Sigmoid colon (tissue), 7 donors: ENCODE data around the gene DENND4B. TPM values are rescaled to one million over a fixed set of nuclear protein-coding genes. Genes with fewer than 3 reads are reported as not detected.

ENCODE experiments used
- DNase-seq: peaks from one replicate; pipeline ENCODE4 v3.0.0-alpha.2; 2019
- H3K27ac ChIP-seq, 4 donors: fragments of 200-600 bp; sonication (generic); one replicate each; pipeline ENCODE4 v1.5.1; 2016 to 2019; ENCODE audit warnings: mild to moderate bottlenecking in 1 of 4
- H3K27me3 ChIP-seq, 3 donors: fragments of 200-600 bp; sonication (generic); one replicate each; pipeline ENCODE4 v1.5.1; 2019; ENCODE audit warnings: mild to moderate bottlenecking in 1 of 3
- H3K36me3 ChIP-seq, 4 donors: fragments of 200-600 bp; sonication (generic); one replicate each; pipeline ENCODE4 v1.5.1; 2016 to 2019
- H3K4me1 ChIP-seq, 4 donors: fragments of 200-600 bp; sonication (generic); one replicate each; pipeline ENCODE4 v1.5.1; 2017 to 2019
- H3K4me3 ChIP-seq, 4 donors: fragments of 200-600 bp; sonication (generic); one replicate each; pipeline ENCODE4 v1.5.1; 2017 to 2019; ENCODE audit warnings: mild to moderate bottlenecking in 2 of 4, moderate library complexity in 1 of 4
- H3K9me3 ChIP-seq, 4 donors: fragments of 200-600 bp in 3 of 4; sonication (generic) in 3 of 4; one replicate each; pipeline versions ENCODE4 v1.5.1 to v1.6.1; 2013 to 2019
- EP300 ChIP-seq, 4 donors: sonication (generic); formaldehyde crosslinking; IDR thresholded peaks; one replicate each; pipeline ENCODE4 v1.6.1; 2017; ENCODE audit warnings: antibody characterized with exemption in 4 of 4
- POLR2A ChIP-seq, 2 donors: fragments of 450-650 bp; IDR thresholded peaks; one replicate each; pipeline ENCODE4 v1.6.1; 2016; ENCODE audit warnings: antibody characterized with exemption in 2 of 2, mild to moderate bottlenecking in 2 of 2, moderate library complexity in 2 of 2
- POLR2AphosphoS5 ChIP-seq, 4 donors: sonication (generic); formaldehyde crosslinking; IDR thresholded peaks; one replicate each; pipeline ENCODE4 v1.6.1; 2017; ENCODE audit warnings: antibody characterized with exemption in 4 of 4
- WGBS, 2 donors: extraction: QIAGEN DNeasy Blood & Tissue Kit; methylation state at CpG; one replicate each; pipeline ENCODE4 v1.1.7; 2013; 5-methylcytosine and 5-hydroxymethylcytosine counted together
- intact Hi-C: fragments of 100-400 bp; cut with DNase I; formaldehyde crosslinking; loops from one replicate; pipeline ENCODE4 v1.15.1; 2023
- polyA plus RNA-seq, 3 donors: library from polyadenylated mRNA; stranded (reverse); fragments of 200-250 nt; gene quantifications; one replicate each; pipeline ENCODE4 v1.2.3, GENCODE V29; 2013
- total RNA-seq, 4 donors: library from RNA; depleted of rRNA; stranded (reverse); fragments of >200 nt; gene quantifications; one replicate each; pipeline ENCODE4 v1.1.0, GENCODE V29; 2016
- TF ChIP-seq, protein P1 (sequence below), 4 experiments: fragments of 450-650 bp in 3 of 4; fragments of 200-600 bp in 1 of 4; IDR thresholded peaks; one replicate each; pipeline ENCODE4 v1.5.1; 2016 to 2019; ENCODE audit warnings: antibody characterized with exemption in 4 of 4, mild to moderate bottlenecking in 3 of 4, moderate library complexity in 2 of 4
- donor health status: healthy with polysubstance abuse.
- donor health status: Bipolar disorder and iron deficiency.
- donor health status: healthy.

Gene DENND4B
- total and polyA plus RNA-seq, 7 donors, result 4.9 to 41.6 (median 18.1) TPM

DNA sequence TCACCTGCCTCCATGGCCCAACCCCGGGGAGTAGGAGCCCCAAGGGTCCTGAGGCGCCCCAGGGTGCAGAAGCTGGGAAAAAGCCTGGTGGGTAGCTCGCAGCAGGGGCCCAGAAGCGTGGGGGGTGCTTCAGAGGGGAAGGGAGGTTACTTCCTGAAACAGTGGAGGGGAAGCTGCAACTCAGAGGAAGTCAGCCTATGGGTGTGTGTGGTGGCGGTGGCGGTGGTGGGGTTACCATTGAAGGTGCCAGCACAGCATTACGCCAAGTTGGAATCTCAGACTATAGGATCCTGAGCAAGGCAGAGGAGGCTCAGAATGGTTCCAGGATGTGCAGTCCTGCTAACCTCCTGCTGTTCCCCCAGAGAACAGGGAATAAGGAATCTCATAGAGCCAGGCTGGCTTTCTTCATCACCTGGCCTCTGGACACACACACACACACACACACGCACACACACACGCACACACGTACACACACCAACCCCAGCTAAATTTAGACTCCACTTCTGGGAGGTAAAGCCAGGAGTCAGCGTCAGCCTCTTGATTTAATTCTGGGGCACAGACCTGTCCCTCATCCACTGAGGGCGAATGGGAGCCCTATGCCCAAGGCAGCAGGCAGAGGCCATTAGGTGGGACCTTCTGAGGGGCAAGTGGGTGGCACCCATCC is 1.3 kb downstream of the DENND4B start:
- H3K4me1 ChIP-seq, result peaks cover 0 to 29% (median 19%) of the 10 kb centered on the region in 4 donors
- H3K36me3 ChIP-seq, result peaks cover 2 to 66% (median 41%) of the 10 kb centered on the region in 4 donors
- H3K9me3 ChIP-seq, result no peaks in the 10 kb centered on the region
- H3K4me3 ChIP-seq, result peak overlapping the region; percentile 67 to 98 (median 94)
- peak overlapping the region; percentile 98 to 100 (median 99) for H3K27ac ChIP-seq
- intact Hi-C loops, result loop anchor here (1.0 to 5.0 kb wide), 3 partner anchors 22 to 122 kb away; no protein-coding TSS in a partner anchor
- peak; percentile 77 for DNase-seq
- WGBS, 2 donors, result 18 to 21% methylated on average over 12 of the region's 12 CpGs
- H3K27me3 ChIP-seq, result no peaks in the 10 kb centered on the region
- TF ChIP-seq POLR2A (IDR thresholded peaks at IDR 0.05), result no peak
- TF ChIP-seq POLR2AphosphoS5 (IDR thresholded peaks at IDR 0.05), result peak in 1 of 4 donors; percentile 8

DNA sequence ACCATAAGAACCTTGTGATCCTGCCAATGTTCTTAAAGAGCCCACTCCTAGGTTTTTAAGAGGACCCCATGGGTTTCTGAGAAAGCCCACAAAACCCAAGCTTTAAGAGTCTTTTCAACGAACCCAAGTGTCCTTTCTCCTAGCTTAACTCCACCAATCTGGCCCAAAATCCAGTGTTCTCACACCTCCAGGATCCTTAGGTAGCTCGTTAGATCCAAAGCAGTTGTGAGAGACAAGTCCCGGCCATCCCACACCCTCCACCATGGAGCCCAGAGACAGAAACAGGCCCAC is 1.7 kb downstream of the DENND4B start:
- H3K4me3 ChIP-seq, result peak overlapping the region in 3 of 4 donors; percentile 92 to 98 (median 95)
- no peaks in the 10 kb centered on the region for H3K27me3 ChIP-seq
- no peak for DNase-seq
- no peaks in the 10 kb centered on the region for H3K9me3 ChIP-seq
- intact Hi-C loops, result loop anchor here (1.0 to 5.0 kb wide), 3 partner anchors 21 to 122 kb away; no protein-coding TSS in a partner anchor
- TF ChIP-seq EP300 (IDR thresholded peaks at IDR 0.05) (no peak), POLR2AphosphoS5 (IDR thresholded peaks at IDR 0.05) (no peak)
- TF ChIP-seq, protein P1, sequence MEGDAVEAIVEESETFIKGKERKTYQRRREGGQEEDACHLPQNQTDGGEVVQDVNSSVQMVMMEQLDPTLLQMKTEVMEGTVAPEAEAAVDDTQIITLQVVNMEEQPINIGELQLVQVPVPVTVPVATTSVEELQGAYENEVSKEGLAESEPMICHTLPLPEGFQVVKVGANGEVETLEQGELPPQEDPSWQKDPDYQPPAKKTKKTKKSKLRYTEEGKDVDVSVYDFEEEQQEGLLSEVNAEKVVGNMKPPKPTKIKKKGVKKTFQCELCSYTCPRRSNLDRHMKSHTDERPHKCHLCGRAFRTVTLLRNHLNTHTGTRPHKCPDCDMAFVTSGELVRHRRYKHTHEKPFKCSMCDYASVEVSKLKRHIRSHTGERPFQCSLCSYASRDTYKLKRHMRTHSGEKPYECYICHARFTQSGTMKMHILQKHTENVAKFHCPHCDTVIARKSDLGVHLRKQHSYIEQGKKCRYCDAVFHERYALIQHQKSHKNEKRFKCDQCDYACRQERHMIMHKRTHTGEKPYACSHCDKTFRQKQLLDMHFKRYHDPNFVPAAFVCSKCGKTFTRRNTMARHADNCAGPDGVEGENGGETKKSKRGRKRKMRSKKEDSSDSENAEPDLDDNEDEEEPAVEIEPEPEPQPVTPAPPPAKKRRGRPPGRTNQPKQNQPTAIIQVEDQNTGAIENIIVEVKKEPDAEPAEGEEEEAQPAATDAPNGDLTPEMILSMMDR (IDR thresholded peaks at IDR 0.05), result no peak
- H3K4me1 ChIP-seq, result peaks cover 0 to 29% (median 19%) of the 10 kb centered on the region in 4 donors
- 44 to 73% methylated on average over 3 of the region's 3 CpGs for WGBS, 2 donors
- peak overlapping the region; percentile 98 to 100 (median 99) for H3K27ac ChIP-seq
- peaks cover 0 to 66% (median 38%) of the 10 kb centered on the region in 4 donors for H3K36me3 ChIP-seq

DNA sequence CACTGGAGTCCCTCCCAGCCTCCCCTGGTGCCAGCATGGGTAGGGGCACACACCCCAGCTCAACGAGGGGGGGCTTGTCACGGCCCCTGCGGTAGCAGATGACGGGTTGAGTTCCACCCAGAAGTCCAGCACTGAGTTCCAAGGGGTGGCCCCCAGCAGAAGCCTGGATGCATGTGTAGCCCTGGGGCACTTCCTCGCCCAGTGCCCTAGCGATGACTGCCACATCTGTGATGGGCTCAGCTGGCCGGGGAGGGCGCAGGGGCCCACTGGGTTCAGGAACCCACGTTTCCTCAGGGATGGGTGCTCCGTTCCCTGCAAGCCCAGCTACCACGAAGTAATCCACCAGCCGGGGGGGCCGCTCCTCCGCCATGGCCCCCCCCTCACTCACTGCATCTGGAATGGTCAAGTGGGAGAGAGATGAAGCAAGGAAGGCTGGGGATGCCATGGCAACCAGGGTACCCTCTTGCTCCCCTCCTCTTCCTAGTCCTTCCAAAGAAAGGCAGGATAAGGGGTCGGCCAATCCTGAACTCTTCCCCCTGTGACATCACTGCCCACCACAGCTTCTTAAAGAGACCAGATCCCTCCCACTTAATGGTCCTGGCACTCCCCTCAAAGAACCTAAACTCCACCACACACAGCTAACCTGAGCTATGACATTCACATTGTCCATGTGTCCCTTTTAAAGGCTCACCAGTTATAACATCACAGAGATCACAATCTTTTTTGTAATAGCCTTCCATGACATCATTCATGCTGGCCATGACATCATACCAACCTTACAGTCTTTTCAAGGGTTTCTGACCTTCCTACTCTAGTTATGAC is 2.3 kb downstream of the DENND4B start:
- 86% methylated on average over 15 of the region's 15 CpGs for WGBS, 2 donors
- Histone ChIP-seq H3K27me3 (no peaks in the 10 kb centered on the region), H3K27ac (peak overlapping the region; percentile 98 to 100 (median 99)), H3K36me3 (peaks cover 0 to 66% (median 37%) of the 10 kb centered on the region in 4 donors), H3K4me3 (peak overlapping the region in 3 of 4 donors; percentile 1 to 98 (median 95)), H3K9me3 (no peaks in the 10 kb centered on the region), H3K4me1 (peaks cover 0 to 29% (median 19%) of the 10 kb centered on the region in 4 donors)
- intact Hi-C loops, result loop anchor here (2.0 kb wide), 1 partner anchor 121 kb away; no protein-coding TSS in a partner anchor
- no peak for DNase-seq
- TF ChIP-seq EP300 (IDR thresholded peaks at IDR 0.05), result no peak
- no peak for TF ChIP-seq POLR2AphosphoS5 (IDR thresholded peaks at IDR 0.05)
- no peak for TF ChIP-seq POLR2A (IDR thresholded peaks at IDR 0.05)
- TF ChIP-seq, protein P1 (IDR thresholded peaks at IDR 0.05), result no peak

DNA sequence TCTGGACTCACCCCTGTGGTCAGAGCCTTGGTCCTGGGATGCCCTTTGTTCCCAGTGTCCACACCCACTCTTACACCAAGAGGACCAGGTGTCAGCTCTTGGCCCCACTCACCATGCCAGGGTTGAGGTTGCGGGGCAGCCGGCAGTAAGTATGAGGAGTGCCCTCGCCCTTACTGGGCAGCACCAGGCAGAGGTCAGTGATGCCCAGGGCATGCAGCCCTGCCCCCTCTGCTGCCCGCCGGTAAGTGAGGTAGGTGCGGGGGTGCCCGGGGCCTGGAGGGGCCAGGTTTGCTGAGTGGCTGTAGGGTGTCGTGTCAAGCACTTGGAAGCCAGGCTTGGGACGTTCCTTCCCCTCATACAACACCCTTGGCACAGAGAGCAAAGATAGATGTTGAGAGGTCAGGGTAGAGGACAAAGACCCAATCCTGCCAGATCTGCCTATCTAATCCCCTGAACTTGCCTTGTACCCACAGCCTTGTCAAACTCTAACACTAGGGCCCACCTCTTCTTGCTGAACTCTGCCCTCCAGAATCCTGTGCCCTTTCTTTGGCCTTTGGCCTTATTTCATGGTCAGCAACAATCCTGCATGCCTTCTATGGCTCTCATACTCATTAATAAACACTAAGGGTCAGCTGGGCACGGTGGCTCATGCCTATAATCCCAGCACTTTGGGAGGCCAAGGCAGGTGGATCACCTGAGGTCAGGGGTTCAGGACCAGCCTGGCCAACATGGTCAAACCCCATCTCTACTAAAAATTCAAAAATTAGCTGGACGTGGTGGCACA is 3.6 kb downstream of the DENND4B start:
- H3K4me1 ChIP-seq, result peaks cover 0 to 29% (median 19%) of the 10 kb centered on the region in 4 donors
- no peaks in the 10 kb centered on the region for H3K27me3 ChIP-seq
- no peak for DNase-seq
- TF ChIP-seq POLR2A (IDR thresholded peaks at IDR 0.05), result no peak
- TF ChIP-seq, protein P1 (IDR thresholded peaks at IDR 0.05), result no peak
- TF ChIP-seq EP300 (IDR thresholded peaks at IDR 0.05), result no peak
- no peak for TF ChIP-seq POLR2AphosphoS5 (IDR thresholded peaks at IDR 0.05)
- no peak overlapping the region for H3K4me3 ChIP-seq
- peaks cover 0 to 64% (median 25%) of the 10 kb centered on the region in 4 donors for H3K36me3 ChIP-seq
- intact Hi-C loops, result no loop called here
- H3K9me3 ChIP-seq, result no peaks in the 10 kb centered on the region
- H3K27ac ChIP-seq, result no peak overlapping the region
- 91 to 94% methylated on average over 11 of the region's 11 CpGs for WGBS, 2 donors
